22Rv1 (cell line): Measurements from ENCODE around the gene IQGAP2.

Source experiments
- ZFX ChIP-seq: fragments of 450-650 bp; IDR thresholded peaks from 2 replicates; pipeline ENCODE4 v1.6.1; 2017; ENCODE audit warnings: antibody characterized with exemption, borderline replicate concordance
- TF ChIP-seq, protein P1 (sequence below): fragments of 450-650 bp; IDR thresholded peaks from 2 replicates; pipeline ENCODE4 v1.5.1; 2017; ENCODE audit warnings: mild to moderate bottlenecking

DNA sequence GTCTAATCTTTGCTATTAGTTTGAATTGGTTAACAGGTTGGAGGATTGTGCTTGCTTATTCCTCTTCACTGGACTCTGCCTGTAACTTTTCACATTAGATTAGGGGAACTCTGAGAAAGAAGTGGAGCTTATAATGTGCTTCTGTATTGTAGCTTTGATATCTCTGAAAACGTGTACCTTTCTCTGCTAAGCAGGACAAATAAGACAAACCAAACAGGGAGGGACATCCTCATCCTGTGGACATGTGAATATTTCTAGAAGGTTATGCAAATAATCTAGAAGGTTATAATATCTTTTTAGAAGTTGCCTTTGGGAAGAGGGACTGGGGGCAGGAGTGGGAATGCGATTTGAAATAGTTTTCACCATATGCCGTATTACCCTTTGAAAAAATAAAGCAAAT lies 11.7 kb downstream of the IQGAP2 start:
- TF ChIP-seq, protein P1, sequence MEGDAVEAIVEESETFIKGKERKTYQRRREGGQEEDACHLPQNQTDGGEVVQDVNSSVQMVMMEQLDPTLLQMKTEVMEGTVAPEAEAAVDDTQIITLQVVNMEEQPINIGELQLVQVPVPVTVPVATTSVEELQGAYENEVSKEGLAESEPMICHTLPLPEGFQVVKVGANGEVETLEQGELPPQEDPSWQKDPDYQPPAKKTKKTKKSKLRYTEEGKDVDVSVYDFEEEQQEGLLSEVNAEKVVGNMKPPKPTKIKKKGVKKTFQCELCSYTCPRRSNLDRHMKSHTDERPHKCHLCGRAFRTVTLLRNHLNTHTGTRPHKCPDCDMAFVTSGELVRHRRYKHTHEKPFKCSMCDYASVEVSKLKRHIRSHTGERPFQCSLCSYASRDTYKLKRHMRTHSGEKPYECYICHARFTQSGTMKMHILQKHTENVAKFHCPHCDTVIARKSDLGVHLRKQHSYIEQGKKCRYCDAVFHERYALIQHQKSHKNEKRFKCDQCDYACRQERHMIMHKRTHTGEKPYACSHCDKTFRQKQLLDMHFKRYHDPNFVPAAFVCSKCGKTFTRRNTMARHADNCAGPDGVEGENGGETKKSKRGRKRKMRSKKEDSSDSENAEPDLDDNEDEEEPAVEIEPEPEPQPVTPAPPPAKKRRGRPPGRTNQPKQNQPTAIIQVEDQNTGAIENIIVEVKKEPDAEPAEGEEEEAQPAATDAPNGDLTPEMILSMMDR, result no peak
- no peak for TF ChIP-seq ZFX
